Mucosa of descending colon (tissue), 3 donors: Measurements from ENCODE around the gene COL28A1. TPM values are rescaled to one million over a fixed set of nuclear protein-coding genes. Genes with fewer than 3 reads are reported as not detected.

Experiments used
- ATAC-seq: fragments of 200-7000 bp; cut with Tn5 transposase; one replicate; pipeline ENCODE4 v1.9.1; 2020; ENCODE audit warnings: mild to moderate bottlenecking, moderate library complexity
- DNase-seq, 3 donors: peaks; one replicate each; pipeline ENCODE4 v3.0.0-alpha.2; 2020
- H3K36me3 ChIP-seq: fragments of 200-600 bp; one replicate; pipeline ENCODE4 v1.8.0; 2021; ENCODE audit warnings: low read depth, mild to moderate bottlenecking
- H3K4me1 ChIP-seq: fragments of 200-600 bp; one replicate; pipeline ENCODE4 v1.8.0; 2021; ENCODE audit warnings: low read depth, mild to moderate bottlenecking
- H3K4me3 ChIP-seq: fragments of 200-600 bp; one replicate; pipeline ENCODE4 v1.8.0; 2021; ENCODE audit warnings: mild to moderate bottlenecking
- H3K9me3 ChIP-seq: fragments of 200-600 bp; one replicate; pipeline ENCODE4 v1.8.0; 2021; ENCODE audit warnings: mild to moderate bottlenecking
- intact Hi-C, 2 donors: fragments of 100-400 bp; cut with DNase I in 1 of 2; cut with micrococcal nuclease in 1 of 2; formaldehyde crosslinking; loops; one replicate each; pipeline versions ENCODE4 v1.11.0 to v1.11.1; 2022; cut with DNase I, micrococcal nuclease
- total RNA-seq, 3 donors: library from RNA; stranded (reverse); fragmentation: NEBNext Ultra II Directional in 2 of 3; extraction: Animal tissue kit (Norgen Biotek cat#: 25700) in 2 of 3; gene quantifications; one replicate each; pipeline versions ENCODE4 v1.2.1 to v1.2.4, GENCODE V29; 2021 to 2023
- TF ChIP-seq, protein P1 (sequence below): fragments of 200-600 bp; IDR thresholded peaks from one replicate; pipeline ENCODE4 v1.8.0; 2022; ENCODE audit warnings: antibody characterized with exemption, mild to moderate bottlenecking
- donor health status: DM: no; HTN: no; CAD: no; lungs with moderate emphysema.
- donor health status: DM: no; HTN: no; CAD: no.
- donor health status: DM: no; HTN: yes; CAD: no.

Gene COL28A1
- total RNA-seq, 3 donors from 2014 or later = 2.9 to 19.0 (median 4.1) TPM

- intact Hi-C loops = no loop called here
- DNase-seq (no peak), ATAC-seq (no peak)
- H3K9me3 ChIP-seq = no peaks in the 10 kb centered on the region
- H3K4me1 ChIP-seq = no peaks in the 10 kb centered on the region
- H3K36me3 ChIP-seq = no peaks in the 10 kb centered on the region
- H3K4me3 ChIP-seq = no peak overlapping the region
- TF ChIP-seq, protein P1, sequence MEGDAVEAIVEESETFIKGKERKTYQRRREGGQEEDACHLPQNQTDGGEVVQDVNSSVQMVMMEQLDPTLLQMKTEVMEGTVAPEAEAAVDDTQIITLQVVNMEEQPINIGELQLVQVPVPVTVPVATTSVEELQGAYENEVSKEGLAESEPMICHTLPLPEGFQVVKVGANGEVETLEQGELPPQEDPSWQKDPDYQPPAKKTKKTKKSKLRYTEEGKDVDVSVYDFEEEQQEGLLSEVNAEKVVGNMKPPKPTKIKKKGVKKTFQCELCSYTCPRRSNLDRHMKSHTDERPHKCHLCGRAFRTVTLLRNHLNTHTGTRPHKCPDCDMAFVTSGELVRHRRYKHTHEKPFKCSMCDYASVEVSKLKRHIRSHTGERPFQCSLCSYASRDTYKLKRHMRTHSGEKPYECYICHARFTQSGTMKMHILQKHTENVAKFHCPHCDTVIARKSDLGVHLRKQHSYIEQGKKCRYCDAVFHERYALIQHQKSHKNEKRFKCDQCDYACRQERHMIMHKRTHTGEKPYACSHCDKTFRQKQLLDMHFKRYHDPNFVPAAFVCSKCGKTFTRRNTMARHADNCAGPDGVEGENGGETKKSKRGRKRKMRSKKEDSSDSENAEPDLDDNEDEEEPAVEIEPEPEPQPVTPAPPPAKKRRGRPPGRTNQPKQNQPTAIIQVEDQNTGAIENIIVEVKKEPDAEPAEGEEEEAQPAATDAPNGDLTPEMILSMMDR = no peak
Observed at GRCh38 chr7:7384228-7384627, 151.4 kb downstream of the COL28A1 start.

DNA sequence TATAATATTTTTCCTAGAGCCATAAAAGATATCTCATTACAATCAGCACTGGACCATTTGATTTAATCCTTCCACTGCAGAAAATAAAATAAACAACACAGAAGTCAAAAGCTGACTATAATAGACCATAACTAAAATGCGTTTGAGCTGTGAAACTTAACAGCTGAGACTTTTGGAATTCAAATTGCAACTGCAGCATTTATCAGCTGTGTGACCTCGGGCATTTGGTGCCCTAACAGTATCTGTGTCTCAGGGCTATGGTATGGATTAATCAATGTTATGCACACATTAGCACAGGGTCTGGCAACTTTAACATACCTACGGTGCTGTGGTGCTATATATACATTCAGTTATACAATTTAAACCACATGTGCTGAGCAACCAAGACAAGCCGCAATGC lies 160.1 kb downstream of the COL28A1 start:
- ATAC-seq (no peak), DNase-seq (no peak)
- TF ChIP-seq, protein P1 = no peak
- intact Hi-C loops = no loop called here
- H3K36me3 ChIP-seq = no peaks in the 10 kb centered on the region
- H3K9me3 ChIP-seq = no peaks in the 10 kb centered on the region
- no peaks in the 10 kb centered on the region for H3K4me1 ChIP-seq
- no peak overlapping the region for H3K4me3 ChIP-seq

DNA sequence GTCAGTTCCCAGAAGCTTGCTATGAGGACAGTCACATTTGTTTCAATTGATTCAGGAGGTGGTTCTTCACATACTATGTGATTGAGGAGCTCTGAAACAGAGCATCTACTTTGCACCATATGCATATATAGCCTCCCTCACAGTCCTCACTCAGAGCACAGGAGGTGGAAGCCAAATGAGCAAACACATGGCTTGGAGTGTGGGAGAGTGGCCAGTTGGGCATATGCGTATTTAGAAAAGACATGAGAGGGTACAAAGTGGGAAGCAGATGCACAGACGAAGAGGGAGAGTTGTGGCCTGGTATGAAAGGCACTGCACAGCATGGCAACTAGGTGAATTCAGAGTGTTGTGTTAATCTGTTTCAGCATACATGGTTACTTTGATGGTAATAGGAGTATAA lies 165.6 kb downstream of the COL28A1 start:
- TF ChIP-seq, protein P1 = no peak
- H3K9me3 ChIP-seq = no peaks in the 10 kb centered on the region
- DNase-seq (no peak), ATAC-seq (no peak)
- intact Hi-C loops = no loop called here
- H3K36me3 ChIP-seq = no peaks in the 10 kb centered on the region
- H3K4me1 ChIP-seq = no peaks in the 10 kb centered on the region
- no peak overlapping the region for H3K4me3 ChIP-seq

- TF ChIP-seq, protein P1 = no peak
- no peak for DNase-seq
- no peak for ATAC-seq
- Histone ChIP-seq H3K36me3 (no peaks in the 10 kb centered on the region), H3K9me3 (no peaks in the 10 kb centered on the region), H3K4me1 (no peaks in the 10 kb centered on the region), H3K4me3 (no peak overlapping the region)
- intact Hi-C loops = no loop called here
Observed at GRCh38 chr7:7369134-7369533, 166.5 kb downstream of the COL28A1 start.

DNA sequence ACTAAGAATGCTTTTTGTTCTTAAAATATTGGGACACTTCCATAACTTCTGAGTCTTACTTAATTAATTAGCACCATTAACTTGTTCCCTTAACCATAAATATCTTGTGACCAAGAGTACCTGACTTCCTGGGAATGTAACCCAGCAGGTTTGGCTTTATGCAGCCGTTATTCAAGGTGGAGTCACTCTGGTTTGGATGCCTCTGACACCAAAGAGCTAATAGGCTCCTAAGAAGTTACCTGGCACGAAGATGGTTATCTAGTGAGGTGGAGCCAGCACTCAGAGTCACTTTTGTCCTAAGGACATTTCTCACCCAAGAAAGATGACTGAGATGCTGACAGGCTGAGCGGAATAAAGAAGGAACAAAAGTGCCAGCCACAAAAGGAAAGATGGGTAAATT lies 181.0 kb downstream of the COL28A1 start:
- H3K36me3 ChIP-seq = no peaks in the 10 kb centered on the region
- ATAC-seq = no peak
- H3K4me1 ChIP-seq = no peaks in the 10 kb centered on the region
- intact Hi-C loops = no loop called here
- no peak for DNase-seq
- no peak overlapping the region for H3K4me3 ChIP-seq
- TF ChIP-seq, protein P1 = no peak
- H3K9me3 ChIP-seq = no peaks in the 10 kb centered on the region

- H3K4me1 ChIP-seq = no peaks in the 10 kb centered on the region
- intact Hi-C loops = no loop called here
- no peaks in the 10 kb centered on the region for H3K36me3 ChIP-seq
- no peak overlapping the region for H3K4me3 ChIP-seq
- ATAC-seq (no peak), DNase-seq (no peak)
- TF ChIP-seq, protein P1 = no peak
- H3K9me3 ChIP-seq = no peaks in the 10 kb centered on the region
Observed at GRCh38 chr7:7352845-7353244, 182.8 kb downstream of the COL28A1 start.
